Fibroblast of lung (primary cell): ENCODE measurements around the gene JARID2. TPM values are rescaled to one million over a fixed set of nuclear protein-coding genes. Genes with fewer than 3 reads are reported as not detected.

ENCODE experiments used
- DNase-seq, 2 donors: peaks; one replicate each; pipeline versions ENCODE4 v3.0.0 to v3.0.0-alpha.2; 2010; ENCODE audit warnings: low read depth in 2 of 2
- H2AFZ ChIP-seq: 2 replicates; pipeline ENCODE4 v1.5.1; 2012; ENCODE audit warnings: low read length, control low read depth, inconsistent platforms
- H3K27ac ChIP-seq: 2 replicates; pipeline ENCODE4 v1.5.1; 2011; ENCODE audit warnings: low read length, control low read depth; ENCODE audit not compliant: insufficient read depth
- H3K27me3 ChIP-seq: 2 replicates; pipeline ENCODE4 v1.5.1; 2011; ENCODE audit warnings: mild to moderate bottlenecking, low read length; ENCODE audit not compliant: control insufficient read depth, insufficient read depth
- H3K36me3 ChIP-seq: 2 replicates; pipeline ENCODE4 v1.5.1; 2011; ENCODE audit warnings: low read length; ENCODE audit not compliant: control insufficient read depth, insufficient read depth
- H3K4me1 ChIP-seq: 2 replicates; pipeline ENCODE4 v1.5.1; 2011; ENCODE audit warnings: low read length; ENCODE audit not compliant: control insufficient read depth, insufficient read depth; ENCODE audit errors: extremely low read depth
- H3K4me2 ChIP-seq: 2 replicates; pipeline ENCODE4 v1.5.1; 2011; ENCODE audit warnings: low read length, control low read depth; ENCODE audit not compliant: insufficient read depth; ENCODE audit errors: extremely low read depth
- H3K4me3 ChIP-seq, 4 experiments: fragments of 200-600 bp in 1 of 4; sonication (generic) in 1 of 4; replicated peaks in 1 of 4; 2 replicates each; pipeline ENCODE4 v1.5.1; 2011 to 2016; ENCODE audit warnings: low read length in 4 of 4, low read depth in 3 of 4, mild to moderate bottlenecking in 3 of 4, control low read depth in 2 of 4, inconsistent platforms in 1 of 4, mixed read lengths in 1 of 4; ENCODE audit not compliant: insufficient read depth in 1 of 4; ENCODE audit errors: control extremely low read depth in 1 of 4
- H3K79me2 ChIP-seq: 2 replicates; pipeline ENCODE4 v1.5.1; 2012; ENCODE audit warnings: mild to moderate bottlenecking, low read length, inconsistent platforms; ENCODE audit not compliant: control insufficient read depth, insufficient read depth
- H3K9ac ChIP-seq: 2 replicates; pipeline ENCODE4 v1.5.1; 2011; ENCODE audit warnings: mild to moderate bottlenecking, low read length, control low read depth; ENCODE audit not compliant: insufficient read depth
- H3K9me3 ChIP-seq: 2 replicates; pipeline ENCODE4 v1.5.1; 2012; ENCODE audit warnings: low read depth, low read length; ENCODE audit not compliant: control insufficient read depth, insufficient read depth
- H4K20me1 ChIP-seq: 2 replicates; pipeline ENCODE4 v1.5.1; 2011; ENCODE audit warnings: low read length; ENCODE audit not compliant: control insufficient read depth, insufficient read depth; ENCODE audit errors: extremely low read depth
- EZH2 ChIP-seq: IDR thresholded peaks from 2 replicates; pipeline ENCODE4 v1.5.1; 2012; ENCODE audit warnings: low read length, control low read depth, mild to moderate bottlenecking; ENCODE audit errors: missing control alignments
- polyA plus RNA-seq, 2 donors: library from polyadenylated mRNA; depleted of rRNA in 1 of 2; stranded (reverse) in 1 of 2; unstranded in 1 of 2; fragments of >200 nt; gene quantifications; 2 replicates each; pipeline ENCODE4 v1.2.1, GENCODE V29; 2011 to 2012; ENCODE audit warnings: missing spikeins in 1 of 2
- total RNA-seq: library from RNA; depleted of rRNA; stranded (reverse); fragments of >200 nt; gene quantifications from 2 replicates; pipeline ENCODE4 v1.2.1, GENCODE V29; 2014
- TF ChIP-seq, protein P1 (sequence below), 2 donors: IDR thresholded peaks in 1 of 2; conservative IDR thresholded peaks in 1 of 2; 1 replicate in 1 of 2; 2 replicates in 1 of 2; pipeline ENCODE4 v1.5.1; 2011 to 2012; ENCODE audit warnings: low read length in 2 of 2, control low read depth in 1 of 2, inconsistent platforms in 1 of 2, low read depth in 1 of 2, mild to moderate bottlenecking in 1 of 2

JARID2 gene
- total and polyA plus RNA-seq, 2 donors (not counting 1 experiment from before 2014, with no cell fraction given), result 5.0 to 8.2 TPM

DNA sequence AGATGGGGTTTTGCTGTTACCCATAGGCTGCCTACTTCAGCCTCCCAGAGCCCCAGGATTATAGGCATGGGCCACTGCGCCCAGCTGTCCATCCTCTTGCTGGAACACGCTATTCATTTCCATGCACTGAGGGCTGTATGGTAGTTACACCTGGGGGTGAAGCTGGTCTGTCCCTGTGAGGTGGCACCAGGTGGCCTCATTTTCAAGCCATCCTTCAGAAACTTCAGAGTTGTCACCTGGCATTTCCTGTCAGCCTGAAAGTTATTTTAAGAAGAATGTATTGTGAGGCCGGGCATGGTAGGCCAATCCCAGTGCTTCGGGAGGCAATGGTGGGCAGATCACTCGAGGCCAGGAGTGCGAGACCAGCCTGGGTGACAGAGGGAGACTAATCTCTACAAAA, 269.4 kb downstream of the JARID2 start:
- TF ChIP-seq, protein P1, sequence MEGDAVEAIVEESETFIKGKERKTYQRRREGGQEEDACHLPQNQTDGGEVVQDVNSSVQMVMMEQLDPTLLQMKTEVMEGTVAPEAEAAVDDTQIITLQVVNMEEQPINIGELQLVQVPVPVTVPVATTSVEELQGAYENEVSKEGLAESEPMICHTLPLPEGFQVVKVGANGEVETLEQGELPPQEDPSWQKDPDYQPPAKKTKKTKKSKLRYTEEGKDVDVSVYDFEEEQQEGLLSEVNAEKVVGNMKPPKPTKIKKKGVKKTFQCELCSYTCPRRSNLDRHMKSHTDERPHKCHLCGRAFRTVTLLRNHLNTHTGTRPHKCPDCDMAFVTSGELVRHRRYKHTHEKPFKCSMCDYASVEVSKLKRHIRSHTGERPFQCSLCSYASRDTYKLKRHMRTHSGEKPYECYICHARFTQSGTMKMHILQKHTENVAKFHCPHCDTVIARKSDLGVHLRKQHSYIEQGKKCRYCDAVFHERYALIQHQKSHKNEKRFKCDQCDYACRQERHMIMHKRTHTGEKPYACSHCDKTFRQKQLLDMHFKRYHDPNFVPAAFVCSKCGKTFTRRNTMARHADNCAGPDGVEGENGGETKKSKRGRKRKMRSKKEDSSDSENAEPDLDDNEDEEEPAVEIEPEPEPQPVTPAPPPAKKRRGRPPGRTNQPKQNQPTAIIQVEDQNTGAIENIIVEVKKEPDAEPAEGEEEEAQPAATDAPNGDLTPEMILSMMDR (conservative IDR thresholded peaks at IDR 0.05 in 1 of 2, IDR thresholded peaks at IDR 0.05 in 1 of 2; ENCODE audit: low read depth in 1 of 2, low read length in 2 of 2), result no peak
- no peak for TF ChIP-seq EZH2
- Histone ChIP-seq H3K9ac (no peak overlapping the region), H3K4me3 (no peak overlapping the region), H3K36me3 (peaks cover 17% of the 10 kb centered on the region), H3K4me2 (no peak overlapping the region), H4K20me1 (no peaks in the 10 kb centered on the region), H2AFZ (no peak overlapping the region), H3K9me3 (no peaks in the 10 kb centered on the region), H3K4me1 (no peaks in the 10 kb centered on the region), H3K79me2 (no peaks in the 10 kb centered on the region), H3K27me3 (no peaks in the 10 kb centered on the region), H3K27ac (no peak overlapping the region)
- DNase-seq, result no peak

DNA sequence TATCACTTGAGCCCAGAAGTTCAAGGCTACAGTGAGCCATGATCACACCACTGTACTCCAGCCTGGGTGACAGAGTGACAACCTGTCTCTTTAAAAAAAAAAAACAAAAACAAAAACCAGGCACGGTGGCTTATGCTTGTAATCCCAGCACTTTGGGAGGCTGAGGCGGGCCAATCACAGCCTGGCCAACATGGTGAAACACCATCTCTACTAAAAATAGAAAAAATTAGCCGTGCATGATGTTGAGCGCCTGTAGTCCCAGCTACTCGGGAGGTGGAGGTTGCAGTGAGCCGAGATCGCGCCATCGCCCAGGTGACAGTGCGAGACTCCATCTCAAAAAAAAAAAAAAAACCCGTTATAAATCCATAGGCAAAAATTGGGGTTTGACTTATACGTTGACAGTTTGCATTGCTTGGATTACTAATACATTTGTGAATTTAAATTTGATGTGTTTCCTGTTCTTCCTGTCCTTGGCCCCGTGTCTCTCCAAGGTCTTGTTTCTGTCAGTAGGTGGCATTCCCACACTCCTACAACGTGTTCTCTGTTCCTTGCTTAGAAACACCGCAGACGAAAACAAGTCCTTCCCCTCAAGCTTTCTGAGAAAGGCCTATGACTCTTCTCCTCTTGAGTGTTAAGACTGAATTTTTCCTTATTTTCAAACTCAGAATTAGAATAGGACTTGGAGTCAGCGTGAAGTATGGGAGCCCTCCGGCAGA, 269.9 kb downstream of the JARID2 start:
- H3K27ac ChIP-seq, result no peak overlapping the region
- H3K4me2 ChIP-seq, result no peak overlapping the region
- H4K20me1 ChIP-seq, result no peaks in the 10 kb centered on the region
- peaks cover 17% of the 10 kb centered on the region for H3K36me3 ChIP-seq
- TF ChIP-seq EZH2, result no peak
- TF ChIP-seq, protein P1 (conservative IDR thresholded peaks at IDR 0.05 in 1 of 2, IDR thresholded peaks at IDR 0.05 in 1 of 2; ENCODE audit: low read depth in 1 of 2, low read length in 2 of 2), result no peak
- H3K4me3 ChIP-seq, result no peak overlapping the region
- no peak overlapping the region for H2AFZ ChIP-seq
- DNase-seq, result no peak
- H3K9me3 ChIP-seq, result no peaks in the 10 kb centered on the region
- no peak overlapping the region for H3K9ac ChIP-seq
- H3K4me1 ChIP-seq, result no peaks in the 10 kb centered on the region
- no peaks in the 10 kb centered on the region for H3K79me2 ChIP-seq
- H3K27me3 ChIP-seq, result no peaks in the 10 kb centered on the region

DNA sequence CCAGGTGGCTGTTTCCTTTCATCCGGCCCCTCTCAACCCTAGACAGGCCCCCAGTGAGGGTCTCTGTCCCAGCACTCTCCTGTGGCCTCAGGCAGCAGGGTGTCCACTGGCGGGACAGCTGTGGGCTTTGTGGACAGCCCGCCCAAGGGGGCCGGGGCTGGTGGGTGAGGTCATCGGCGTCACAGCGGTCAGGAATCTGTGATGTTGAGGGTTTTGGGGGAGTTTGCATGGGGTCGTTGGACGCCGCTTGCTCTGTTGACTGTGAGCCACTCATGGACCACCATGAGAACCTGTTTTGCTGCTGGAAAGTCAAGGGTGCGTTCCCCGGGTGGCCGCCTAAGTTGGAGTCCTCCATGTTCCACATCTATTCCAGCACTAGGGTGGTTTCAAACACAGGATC, 270.5 kb downstream of the JARID2 start:
- H3K79me2 ChIP-seq, result no peaks in the 10 kb centered on the region
- no peak overlapping the region for H3K27ac ChIP-seq
- no peaks in the 10 kb centered on the region for H4K20me1 ChIP-seq
- H3K36me3 ChIP-seq, result peaks cover 17% of the 10 kb centered on the region
- H3K4me2 ChIP-seq, result no peak overlapping the region
- TF ChIP-seq, protein P1 (conservative IDR thresholded peaks at IDR 0.05 in 1 of 2, IDR thresholded peaks at IDR 0.05 in 1 of 2; ENCODE audit: low read depth in 1 of 2, low read length in 2 of 2), result no peak
- no peak for TF ChIP-seq EZH2
- H3K27me3 ChIP-seq, result no peaks in the 10 kb centered on the region
- H3K9me3 ChIP-seq, result no peaks in the 10 kb centered on the region
- H3K9ac ChIP-seq, result no peak overlapping the region
- no peaks in the 10 kb centered on the region for H3K4me1 ChIP-seq
- no peak overlapping the region for H2AFZ ChIP-seq
- no peak overlapping the region for H3K4me3 ChIP-seq
- no peak for DNase-seq
